ENCODE measurements around the gene NUDT5.
A peak's percentile ranks its signal among the peaks of the same experiment; 100 is the strongest.

The NUDT5 gene

DNA sequence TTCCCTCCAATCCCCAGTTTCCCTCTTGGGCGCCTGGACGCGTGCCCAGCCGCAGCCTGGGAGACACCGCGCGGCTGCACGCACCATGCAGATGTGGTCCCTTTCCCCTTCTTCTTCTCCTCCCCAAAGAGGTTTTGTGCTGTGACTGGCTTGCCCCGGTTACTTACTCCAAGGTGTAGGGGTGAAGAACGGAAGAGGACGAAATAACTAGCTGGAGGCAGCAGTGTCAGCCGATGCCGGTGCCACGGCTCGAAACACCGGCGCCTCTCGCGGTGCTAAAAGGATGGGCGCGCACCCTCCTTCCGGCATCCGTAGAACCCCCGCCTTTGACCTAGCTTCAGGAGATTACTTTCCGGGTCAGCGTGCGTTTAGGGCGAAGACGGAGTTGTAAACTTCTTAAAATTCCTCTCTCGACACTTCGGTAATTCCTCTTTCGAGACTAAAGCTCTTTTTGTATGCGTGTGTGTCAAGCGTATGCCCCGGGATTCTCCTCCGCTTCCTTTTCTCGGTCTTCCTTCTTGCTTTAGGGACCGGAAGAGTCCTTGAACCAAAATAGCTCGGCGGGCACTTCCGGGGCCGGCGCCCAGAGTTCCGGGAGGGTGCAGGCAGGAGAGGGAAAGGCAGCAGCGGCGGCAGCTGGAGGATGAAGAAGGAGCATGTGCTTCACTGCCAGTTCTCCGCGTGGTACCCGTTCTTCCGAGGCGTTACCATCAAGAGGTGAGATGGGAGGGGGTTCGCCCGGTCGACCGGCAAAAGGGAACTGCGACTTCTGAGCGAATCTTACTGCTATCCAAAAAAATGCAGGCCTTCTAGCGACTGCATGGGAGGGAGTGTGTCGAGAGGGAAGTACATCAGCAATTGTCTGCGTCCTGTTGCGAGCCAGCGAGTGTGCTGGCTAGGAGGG, at the start of gene NUDT5, which contains the start of gene CDC123:
Gene NUDT5, minus strand, starts transcription at position 289 of the 904 bp plus-strand sequence. CDS start 9,600 bp downstream, outside the sequence.
Gene CDC123, plus strand, starts transcription at position 586 of the 904 bp plus-strand sequence. Its CDS starts 58 bp downstream, at position 644.
- Histone ChIP-seq H2AFZ (ENCODE audit: low read depth, low read length) (peak within 1 kb of the TSS; percentile 91), H3K27me3 (ENCODE audit: low read depth, low read length) (no peaks in the 10 kb centered on the region), H3K4me3 (ENCODE audit: low read length) (peak within 1 kb of the TSS; percentile 100), H3K79me2 (ENCODE audit: low read length) (peaks cover 95% of the 10 kb centered on the region), H3K4me2 (ENCODE audit: low read length) (peak within 1 kb of the TSS; percentile 92), H3K36me3 (replicated peaks; ENCODE audit: low read depth, low read length) (peaks cover 10% of the 10 kb centered on the region), H3K27ac (ENCODE audit: low read length) (peak within 1 kb of the TSS; percentile 91), H3K9me3 (ENCODE audit: insufficient read depth, low read length) (no peaks in the 10 kb centered on the region), H4K20me1 (ENCODE audit: insufficient read depth, low read length) (no peaks in the 10 kb centered on the region), H3K9ac (ENCODE audit: low read length) (peak within 1 kb of the TSS; percentile 95), H3K4me1 (ENCODE audit: low read length) (peaks cover 31% of the 10 kb centered on the region)
- TF ChIP-seq, protein P1, sequence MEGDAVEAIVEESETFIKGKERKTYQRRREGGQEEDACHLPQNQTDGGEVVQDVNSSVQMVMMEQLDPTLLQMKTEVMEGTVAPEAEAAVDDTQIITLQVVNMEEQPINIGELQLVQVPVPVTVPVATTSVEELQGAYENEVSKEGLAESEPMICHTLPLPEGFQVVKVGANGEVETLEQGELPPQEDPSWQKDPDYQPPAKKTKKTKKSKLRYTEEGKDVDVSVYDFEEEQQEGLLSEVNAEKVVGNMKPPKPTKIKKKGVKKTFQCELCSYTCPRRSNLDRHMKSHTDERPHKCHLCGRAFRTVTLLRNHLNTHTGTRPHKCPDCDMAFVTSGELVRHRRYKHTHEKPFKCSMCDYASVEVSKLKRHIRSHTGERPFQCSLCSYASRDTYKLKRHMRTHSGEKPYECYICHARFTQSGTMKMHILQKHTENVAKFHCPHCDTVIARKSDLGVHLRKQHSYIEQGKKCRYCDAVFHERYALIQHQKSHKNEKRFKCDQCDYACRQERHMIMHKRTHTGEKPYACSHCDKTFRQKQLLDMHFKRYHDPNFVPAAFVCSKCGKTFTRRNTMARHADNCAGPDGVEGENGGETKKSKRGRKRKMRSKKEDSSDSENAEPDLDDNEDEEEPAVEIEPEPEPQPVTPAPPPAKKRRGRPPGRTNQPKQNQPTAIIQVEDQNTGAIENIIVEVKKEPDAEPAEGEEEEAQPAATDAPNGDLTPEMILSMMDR (IDR thresholded peaks at IDR 0.05; ENCODE audit: low read depth, low read length) = no peak
- no peak for TF ChIP-seq EZH2phosphoT487 (IDR thresholded peaks at IDR 0.05; ENCODE audit: low read depth)

DNA sequence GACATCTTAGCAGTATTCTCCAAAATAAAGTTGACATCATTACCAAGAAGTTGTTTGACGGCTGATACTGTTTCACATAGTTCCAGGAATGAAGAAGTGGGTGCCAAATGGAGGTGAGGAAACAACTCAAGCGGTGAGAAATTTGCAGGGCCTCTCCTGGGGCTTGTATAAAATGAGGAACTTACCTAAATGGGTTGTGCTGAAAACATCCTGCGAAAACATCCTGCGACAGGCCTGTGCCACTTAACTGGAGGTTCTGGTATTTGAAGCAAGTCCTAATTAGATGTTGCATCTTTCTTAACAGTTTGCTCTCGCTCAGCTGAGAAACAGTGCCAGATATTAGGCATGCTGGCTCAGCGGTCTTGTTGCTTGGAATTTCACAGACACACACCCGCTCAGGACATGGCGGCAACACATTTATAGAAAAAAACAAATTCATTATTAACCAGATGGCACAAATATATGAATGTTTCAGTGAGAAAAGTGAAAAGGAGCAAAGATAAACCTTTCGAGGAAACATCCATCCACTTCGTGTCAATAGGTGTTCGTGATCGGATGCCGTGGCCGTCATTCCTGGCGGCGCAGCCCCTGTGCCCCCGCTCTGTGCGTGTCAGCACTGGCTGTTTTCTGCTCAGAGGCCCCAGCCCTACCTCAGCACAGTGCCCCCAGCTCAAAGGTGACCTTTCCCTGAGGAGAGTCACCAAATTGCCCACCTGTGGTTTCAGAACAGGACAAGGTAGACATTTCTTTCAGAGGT, 48.4 kb upstream of the NUDT5 start:
- no peak for TF ChIP-seq EZH2phosphoT487 (IDR thresholded peaks at IDR 0.05; ENCODE audit: low read depth)
- TF ChIP-seq, protein P1 (IDR thresholded peaks at IDR 0.05; ENCODE audit: low read depth, low read length) = no peak
- H3K27ac ChIP-seq (ENCODE audit: low read length) = peak overlapping the region; percentile 41
- H3K27me3 ChIP-seq (ENCODE audit: low read depth, low read length) = no peaks in the 10 kb centered on the region
- no peaks in the 10 kb centered on the region for H3K9me3 ChIP-seq (ENCODE audit: insufficient read depth, low read length)
- H4K20me1 ChIP-seq (ENCODE audit: insufficient read depth, low read length) = peaks cover 16% of the 10 kb centered on the region; the same call in 1 of the 2 replicates
- H3K4me1 ChIP-seq (ENCODE audit: low read length) = peaks cover 33% of the 10 kb centered on the region
- no peak overlapping the region for H2AFZ ChIP-seq (ENCODE audit: low read depth, low read length)
- H3K4me3 ChIP-seq (ENCODE audit: low read length) = no peak overlapping the region
- H3K4me2 ChIP-seq (ENCODE audit: low read length) = peak overlapping the region; percentile 8; the same call in 1 of the 2 replicates
- H3K79me2 ChIP-seq (ENCODE audit: low read length) = peaks cover 11% of the 10 kb centered on the region
- peaks cover 11% of the 10 kb centered on the region for H3K36me3 ChIP-seq (replicated peaks; ENCODE audit: low read depth, low read length)
- H3K9ac ChIP-seq (ENCODE audit: low read length) = no peak overlapping the region

DNA sequence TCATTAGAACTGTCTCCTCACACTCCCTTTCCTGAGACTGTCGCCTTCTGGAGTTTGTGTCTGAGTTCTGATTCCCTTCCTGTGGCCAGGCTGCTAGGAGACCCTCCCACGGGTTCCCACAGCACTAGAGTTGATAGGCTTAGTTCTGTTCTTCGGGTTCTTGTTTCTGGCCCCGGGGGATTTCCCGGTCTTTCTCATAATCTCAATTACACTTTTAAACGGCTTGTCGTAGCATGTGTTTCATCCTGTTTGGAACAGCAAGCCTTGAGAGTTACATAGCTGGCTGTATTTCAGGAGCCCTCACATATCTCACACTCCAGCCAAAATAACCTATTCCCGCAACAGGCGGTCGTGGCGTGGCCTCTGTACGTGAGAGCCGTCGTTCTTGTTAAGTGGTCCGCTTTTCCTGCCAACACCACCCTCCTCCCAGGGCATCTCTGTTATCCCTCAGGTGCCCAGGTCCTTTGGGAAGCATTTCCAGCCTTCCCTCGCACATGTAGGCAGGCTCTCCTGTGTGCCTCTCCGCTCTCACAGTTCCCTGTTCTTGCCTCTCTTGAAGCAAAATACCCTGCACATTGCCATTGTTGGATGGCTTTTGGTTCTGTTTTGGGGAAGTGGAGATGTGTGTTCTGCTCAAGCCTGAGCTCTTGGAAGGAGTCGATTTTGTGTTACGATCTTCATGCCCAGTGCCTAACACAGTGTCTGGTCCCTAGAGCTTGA, 46.3 kb upstream of the NUDT5 start:
- peaks cover 16% of the 10 kb centered on the region; the same call in 1 of the 2 replicates for H4K20me1 ChIP-seq (ENCODE audit: insufficient read depth, low read length)
- no peak overlapping the region for H3K4me3 ChIP-seq (ENCODE audit: low read length)
- peaks cover 11% of the 10 kb centered on the region for H3K79me2 ChIP-seq (ENCODE audit: low read length)
- TF ChIP-seq EZH2phosphoT487 (IDR thresholded peaks at IDR 0.05; ENCODE audit: low read depth) = no peak
- TF ChIP-seq, protein P1 (IDR thresholded peaks at IDR 0.05; ENCODE audit: low read depth, low read length) = no peak
- no peak overlapping the region for H3K27ac ChIP-seq (ENCODE audit: low read length)
- no peaks in the 10 kb centered on the region for H3K9me3 ChIP-seq (ENCODE audit: insufficient read depth, low read length)
- H3K9ac ChIP-seq (ENCODE audit: low read length) = no peak overlapping the region
- H3K4me1 ChIP-seq (ENCODE audit: low read length) = peaks cover 39% of the 10 kb centered on the region
- peak overlapping the region; percentile 39 for H3K4me2 ChIP-seq (ENCODE audit: low read length)
- H3K36me3 ChIP-seq (replicated peaks; ENCODE audit: low read depth, low read length) = peaks cover 14% of the 10 kb centered on the region
- no peak overlapping the region for H2AFZ ChIP-seq (ENCODE audit: low read depth, low read length)
- no peaks in the 10 kb centered on the region for H3K27me3 ChIP-seq (ENCODE audit: low read depth, low read length)

All from OCI-LY3 (cell line).